GM18909 (cell line): ENCODE measurements around the gene STAG1.
"Not testable (repeated sequence)": the region's sequence is repeated elsewhere in the genome, so short reads cannot be mapped to it uniquely, and the experiment has no call there.

Experiments
- ATAC-seq: cut with Tn5 transposase; IDR thresholded peaks from one replicate; pipeline ENCODE4 v1.9.1; 2021; ENCODE audit warnings: mild to moderate bottlenecking; ENCODE audit not compliant: unreplicated experiment, poor library complexity

The STAG1 gene

GRCh38 chr3:136711277-136711676 is 40.9 kb downstream of the STAG1 start:
- no peak for ATAC-seq

GRCh38 chr3:136709775-136710174 is 42.4 kb downstream of the STAG1 start:
- not testable (repeated sequence) for ATAC-seq

- no peak for ATAC-seq
Observed at GRCh38 chr3:136708333-136708985, 43.7 kb downstream of the STAG1 start.

DNA sequence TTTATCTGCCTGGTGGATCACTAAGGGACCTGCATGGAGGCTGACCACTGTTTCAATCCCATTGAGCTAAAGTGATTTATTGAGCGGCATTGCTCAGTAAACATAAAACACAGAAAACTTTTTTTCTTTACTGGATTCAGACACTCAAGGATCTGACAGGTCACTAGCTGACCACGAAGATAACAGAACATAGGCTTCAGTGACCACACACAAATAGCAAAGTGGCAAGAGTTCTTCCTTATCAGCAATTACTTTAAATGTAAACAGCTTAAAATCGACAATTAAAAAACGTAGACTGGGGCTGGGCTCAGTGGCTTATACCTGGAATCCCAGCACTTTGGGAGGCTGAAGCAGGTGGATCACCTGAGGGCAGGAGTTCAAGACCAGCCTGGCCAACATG is 48.7 kb downstream of the STAG1 start:
- no peak for ATAC-seq

GRCh38 chr3:136699271-136699828 is 52.8 kb downstream of the STAG1 start:
- no peak for ATAC-seq

DNA sequence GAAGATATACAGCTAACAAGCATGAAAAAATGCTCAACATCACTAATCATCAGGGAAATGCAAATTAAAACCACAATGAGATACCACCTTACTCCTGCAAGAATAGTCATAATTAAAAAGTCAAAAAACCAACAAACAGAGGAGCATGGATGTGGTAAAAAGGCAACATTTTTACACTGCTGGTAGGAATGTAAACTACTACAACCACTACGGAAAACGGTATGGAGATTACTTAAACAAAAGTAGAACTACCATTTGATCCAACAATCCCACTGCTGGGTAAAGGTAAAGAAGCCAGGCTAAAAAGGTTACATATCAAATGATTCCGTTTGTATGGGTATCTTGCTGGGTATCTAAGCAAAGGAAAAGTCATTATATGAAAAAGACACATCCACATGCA is 53.8 kb downstream of the STAG1 start:
- ATAC-seq: no peak

- ATAC-seq: no peak
Observed at GRCh38 chr3:136696797-136697196, 55.4 kb downstream of the STAG1 start.

- ATAC-seq: no peak
Observed at GRCh38 chr3:136694321-136694720, 57.9 kb downstream of the STAG1 start.

GRCh38 chr3:136690599-136690998 is 61.6 kb downstream of the STAG1 start:
- no peak for ATAC-seq

GRCh38 chr3:136685882-136686281 is 66.3 kb downstream of the STAG1 start:
- no peak for ATAC-seq

- ATAC-seq: no peak
Observed at GRCh38 chr3:136682740-136683312, 69.4 kb downstream of the STAG1 start.

- ATAC-seq: no peak
Observed at GRCh38 chr3:136678981-136679380, 73.2 kb downstream of the STAG1 start.

- ATAC-seq: no peak
Observed at GRCh38 chr3:136676009-136676408, 76.2 kb downstream of the STAG1 start.

DNA sequence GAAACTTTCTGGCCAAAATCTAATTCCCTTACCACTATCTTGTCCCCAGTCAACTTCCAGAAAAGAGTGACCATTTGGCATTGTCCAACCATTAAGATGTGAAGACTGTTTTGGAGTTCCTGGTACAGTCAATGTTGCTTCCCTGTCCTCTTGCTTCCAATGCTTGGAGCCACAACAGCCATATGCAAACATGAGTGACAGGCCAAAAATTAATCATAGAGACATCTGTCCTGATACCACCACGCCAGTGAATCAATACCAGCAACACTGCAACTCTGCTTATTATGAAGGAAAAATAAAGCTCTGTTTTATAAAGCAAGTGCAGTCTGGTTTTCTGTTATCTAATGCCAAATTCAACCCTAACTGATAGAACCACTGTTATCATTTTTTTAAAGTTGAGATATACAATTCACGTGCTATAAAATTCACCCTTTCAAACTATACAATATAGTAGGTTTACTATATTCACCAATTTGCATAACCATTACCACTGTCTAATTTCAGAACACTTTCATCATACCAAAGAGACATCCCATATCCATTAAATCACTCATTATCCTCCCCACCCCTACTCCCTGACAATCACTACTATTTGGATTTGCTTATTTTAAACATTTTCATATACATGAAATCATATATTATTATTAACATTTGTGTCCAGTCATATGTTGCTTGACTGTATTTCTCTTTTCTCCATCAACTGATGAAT is 76.9 kb downstream of the STAG1 start:
- no peak for ATAC-seq

- ATAC-seq: no peak
Observed at GRCh38 chr3:136672457-136672856, 79.7 kb downstream of the STAG1 start.

GRCh38 chr3:136671921-136672320 is 80.3 kb downstream of the STAG1 start:
- no peak for ATAC-seq

DNA sequence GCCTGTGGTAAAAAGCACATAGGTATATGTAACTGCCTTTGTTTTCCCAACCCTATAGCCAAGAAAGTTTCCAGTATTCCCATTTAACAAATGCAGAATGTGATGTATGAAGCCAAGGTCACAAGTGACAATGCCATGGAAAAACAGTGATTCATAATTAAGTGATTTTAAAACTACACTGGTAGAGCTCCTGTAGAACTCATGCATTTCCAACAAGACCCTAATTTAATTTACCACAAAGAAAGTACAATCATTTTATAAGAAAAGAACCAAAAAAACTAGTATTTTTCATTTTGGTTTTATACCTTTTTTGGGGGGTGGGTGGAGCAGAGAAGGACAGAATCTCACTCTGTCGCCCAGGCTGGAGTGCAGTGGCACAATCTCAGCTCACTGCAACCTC is 82.0 kb downstream of the STAG1 start:
- no peak for ATAC-seq

DNA sequence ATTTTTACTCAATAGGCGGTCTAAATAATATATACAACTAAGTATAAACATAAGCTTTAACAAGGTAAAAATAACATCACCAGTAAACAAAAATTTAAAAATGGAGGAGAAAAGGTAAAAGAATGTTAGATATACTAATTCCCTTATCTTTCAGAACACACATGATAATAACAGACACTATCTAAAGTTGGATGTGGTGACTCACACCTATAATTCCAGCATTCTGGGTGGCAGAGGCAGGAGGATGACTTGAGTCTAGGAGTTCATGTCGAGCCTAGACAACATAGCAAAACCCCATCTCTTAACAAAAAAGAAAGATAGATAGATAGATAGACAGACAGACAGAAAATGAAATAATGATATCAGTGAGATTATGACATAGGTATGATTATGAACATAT is 85.1 kb downstream of the STAG1 start:
- no peak for ATAC-seq

DNA sequence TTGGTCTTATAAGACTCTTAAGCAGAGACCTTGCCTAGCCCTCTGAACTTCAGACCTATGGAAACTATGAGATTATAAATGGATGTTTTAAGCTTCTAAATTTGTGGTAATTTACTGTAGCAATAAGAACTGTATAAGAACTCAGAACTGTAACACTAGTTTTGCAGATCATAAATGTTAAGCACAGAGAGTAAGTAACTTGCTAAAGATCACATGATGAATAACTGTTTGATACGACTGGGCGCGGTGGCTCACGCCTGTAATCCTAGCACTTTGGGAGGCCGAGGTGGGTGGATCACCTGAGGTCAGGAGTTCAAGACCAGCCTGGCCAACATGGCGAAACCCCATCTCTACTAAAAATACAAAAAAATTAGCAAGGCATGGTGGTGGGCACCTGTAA is 85.9 kb downstream of the STAG1 start:
- ATAC-seq: not testable (repeated sequence)

DNA sequence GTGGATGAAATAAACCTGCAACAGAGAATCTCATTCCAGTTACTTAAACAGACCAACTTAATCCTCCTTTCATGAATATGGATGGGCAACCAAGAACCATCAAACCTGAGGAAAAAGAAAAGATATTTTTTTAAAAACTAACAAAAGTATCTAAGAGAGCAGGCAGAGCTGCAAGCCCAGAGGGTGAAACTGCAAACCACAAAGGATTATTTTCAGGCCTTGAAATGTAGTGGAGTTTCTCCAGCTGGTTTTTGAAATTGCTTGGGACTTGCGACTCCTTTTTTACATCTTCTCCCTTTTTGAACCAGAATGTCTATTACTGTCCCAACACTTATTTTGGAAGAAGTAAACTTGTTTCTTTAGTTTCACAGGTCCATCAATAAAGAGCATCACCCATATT is 87.4 kb downstream of the STAG1 start:
- ATAC-seq: no peak

GRCh38 chr3:136661282-136661681 is 90.9 kb downstream of the STAG1 start:
- ATAC-seq: no peak
